GM21515 (cell line): ENCODE results near the gene RSF1.
A peak's percentile ranks its signal among the peaks of the same experiment; 100 is the strongest.

Experiments
- ATAC-seq: cut with Tn5 transposase; IDR thresholded peaks from one replicate; pipeline ENCODE4 v1.9.1; 2021; ENCODE audit not compliant: unreplicated experiment

RSF1 gene

GRCh38 chr11:77697865-77698264 is 122.7 kb downstream of the RSF1 start:
- ATAC-seq = no peak

- no peak for ATAC-seq
These were observed 125.1 kb downstream of the RSF1 start for GRCh38 chr11:77695417-77695816.

GRCh38 chr11:77690649-77691048 is 129.9 kb downstream of the RSF1 start:
- ATAC-seq = no peak

GRCh38 chr11:77687088-77687487 is 133.4 kb downstream of the RSF1 start:
- ATAC-seq = no peak

GRCh38 chr11:77677138-77677537 is 143.4 kb downstream of the RSF1 start:
- no peak for ATAC-seq

- ATAC-seq = no peak
These were observed 148.3 kb downstream of the RSF1 start for GRCh38 chr11:77672264-77672663.

- no peak for ATAC-seq
These were observed 150.5 kb downstream of the RSF1 start for GRCh38 chr11:77669848-77670511.

- ATAC-seq = no peak
These were observed 151.8 kb downstream of the RSF1 start for GRCh38 chr11:77668760-77669159.

- ATAC-seq = no peak
These were observed 155.1 kb downstream of the RSF1 start for GRCh38 chr11:77665240-77665965.

- no peak for ATAC-seq
These were observed 158.9 kb downstream of the RSF1 start for GRCh38 chr11:77661670-77662069.

- no peak for ATAC-seq
These were observed 159.6 kb downstream of the RSF1 start for GRCh38 chr11:77660947-77661346.

GRCh38 chr11:77658213-77659013 is 162.1 kb downstream of the RSF1 start:
- no peak for ATAC-seq

GRCh38 chr11:77656362-77656761 is 164.2 kb downstream of the RSF1 start:
- ATAC-seq = no peak

GRCh38 chr11:77654770-77655434 is 165.6 kb downstream of the RSF1 start:
- ATAC-seq = no peak

GRCh38 chr11:77650123-77650522 is 170.4 kb downstream of the RSF1 start:
- ATAC-seq = no peak

- ATAC-seq = no peak
These were observed 172.7 kb downstream of the RSF1 start for GRCh38 chr11:77647654-77648305.

- ATAC-seq = no peak
These were observed 175.6 kb downstream of the RSF1 start for GRCh38 chr11:77644887-77645286.

GRCh38 chr11:77642228-77642627 is 178.3 kb downstream of the RSF1 start:
- ATAC-seq = no peak

- ATAC-seq = peak; percentile 92
These were observed 183.0 kb downstream of the RSF1 start, which contains the start of gene CLNS1A for GRCh38 chr11:77637345-77638165. CLNS1A (minus strand) TSS chr11:77637794; CDS start chr11:77637714, 80 bp downstream.
